C4-2B (cell line): Measurements from ENCODE around the gene PARD3B.

ENCODE experiments used
- CTCF ChIP-seq: fragments of 450-650 bp; conservative IDR thresholded peaks from 2 replicates; pipeline ENCODE4 v1.5.1; 2017; ENCODE audit warnings: mild to moderate bottlenecking
- ZFX ChIP-seq: fragments of 450-650 bp; IDR thresholded peaks from 2 replicates; pipeline ENCODE4 v1.6.1; 2017

- TF ChIP-seq CTCF (no peak), ZFX (no peak)
These were observed 402.9 kb downstream of the PARD3B start for GRCh38 chr2:204948024-204948763.
